ENCODE measurements around the gene OR52E4. TPM values are rescaled to one million over a fixed set of nuclear protein-coding genes. Genes with fewer than 3 reads are reported as not detected.

The OR52E4 gene
- total and polyA plus RNA-seq, 3 experiments from 2014 or later = not detected

DNA sequence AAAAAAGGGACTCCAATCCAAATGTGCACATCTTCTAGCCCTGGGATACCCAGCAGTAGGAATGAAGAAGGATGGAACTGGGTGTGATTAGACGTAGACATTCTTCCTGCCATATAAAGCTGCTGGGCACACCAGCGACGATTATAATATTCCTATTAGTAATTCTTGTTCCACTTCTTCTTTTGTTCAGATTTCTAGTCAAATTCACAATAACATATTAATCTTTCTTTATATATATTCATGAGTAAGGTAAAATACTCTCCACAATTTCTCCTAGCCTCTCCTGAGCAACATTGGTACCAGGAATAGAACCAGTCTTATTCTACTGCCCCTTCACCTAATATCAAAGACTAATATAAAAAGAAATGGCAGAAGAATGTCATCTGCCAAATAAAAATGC is 22.8 kb upstream of the OR52E4 start, which contains the start of gene OR52E8:
OR52E8 (minus strand) TSS at position 101 of the 400 bp plus-strand sequence; CDS start at position 101, 0 bp downstream.
- Mint-ChIP-seq H3K4me3 (no peak within 1 kb of the TSS), H3K27ac (no peak within 1 kb of the TSS), H3K9me3 (peaks cover 0 to 3% (median 0%) of the 10 kb centered on the region in 5 donors), H3K36me3 (no peaks in the 10 kb centered on the region), H3K27me3 (peaks cover 9 to 43% of the 10 kb centered on the region in 2 donors), H3K4me1 (no peaks in the 10 kb centered on the region)
- Histone ChIP-seq H3K27me3 (ENCODE audit: insufficient read depth, low read length, poor library complexity, severe bottlenecking) (no peaks in the 10 kb centered on the region), H3K36me3 (ENCODE audit: insufficient read depth, low read length) (no peaks in the 10 kb centered on the region), H3K27ac (ENCODE audit: low read depth, low read length) (no peak within 1 kb of the TSS), H3K4me3 (ENCODE audit: low read length) (no peak within 1 kb of the TSS), H3K4me1 (ENCODE audit: insufficient read depth, low read length) (no peaks in the 10 kb centered on the region), H3K9me3 (ENCODE audit: low read length) (no peaks in the 10 kb centered on the region)
- CTCF ChIA-PET = no interaction called here
- no peak for DNase-seq
- POLR2A ChIA-PET = no interaction called here

- DNase-seq = no peak
- Histone ChIP-seq H3K9me3 (ENCODE audit: low read length) (no peaks in the 10 kb centered on the region), H3K4me3 (ENCODE audit: low read length) (no peak overlapping the region), H3K4me1 (ENCODE audit: insufficient read depth, low read length) (no peaks in the 10 kb centered on the region), H3K27ac (ENCODE audit: low read depth, low read length) (no peak overlapping the region), H3K36me3 (ENCODE audit: insufficient read depth, low read length) (no peaks in the 10 kb centered on the region), H3K27me3 (ENCODE audit: insufficient read depth, low read length, poor library complexity, severe bottlenecking) (no peaks in the 10 kb centered on the region)
- no peak overlapping the region for H3K4me3 Mint-ChIP-seq
- ChIA-PET CTCF (no interaction called here), POLR2A (no interaction called here)
- H3K9me3 Mint-ChIP-seq = peaks cover 0 to 6% (median 2%) of the 10 kb centered on the region in 5 donors
- H3K4me1 Mint-ChIP-seq = no peaks in the 10 kb centered on the region
- no peaks in the 10 kb centered on the region for H3K36me3 Mint-ChIP-seq
- no peak overlapping the region for H3K27ac Mint-ChIP-seq
- peaks cover 4 to 27% of the 10 kb centered on the region in 2 donors for H3K27me3 Mint-ChIP-seq
Measured at GRCh38 chr11:5865826-5866225, 14.6 kb upstream of the OR52E4 start.

GRCh38 chr11:5878564-5878963 is 1.9 kb upstream of the OR52E4 start:
- peak overlapping the region in 1 of 8 donors; percentile 15 for H3K27ac Mint-ChIP-seq
- H3K9me3 ChIP-seq (ENCODE audit: low read length) = no peaks in the 10 kb centered on the region
- H3K27ac ChIP-seq (ENCODE audit: low read depth, low read length) = no peak overlapping the region
- H3K4me1 ChIP-seq (ENCODE audit: insufficient read depth, low read length) = no peaks in the 10 kb centered on the region
- no peak for DNase-seq
- no peaks in the 10 kb centered on the region for H3K36me3 ChIP-seq (ENCODE audit: insufficient read depth, low read length)
- no peaks in the 10 kb centered on the region for H3K36me3 Mint-ChIP-seq
- ChIA-PET POLR2A (no interaction called here), CTCF (no interaction called here)
- no peaks in the 10 kb centered on the region for H3K9me3 Mint-ChIP-seq
- no peaks in the 10 kb centered on the region for H3K4me1 Mint-ChIP-seq
- no peak overlapping the region for H3K4me3 ChIP-seq (ENCODE audit: low read length)
- H3K27me3 ChIP-seq (ENCODE audit: insufficient read depth, low read length, poor library complexity, severe bottlenecking) = no peaks in the 10 kb centered on the region
- peaks cover 2 to 4% of the 10 kb centered on the region in 2 donors for H3K27me3 Mint-ChIP-seq
- H3K4me3 Mint-ChIP-seq = no peak overlapping the region

GRCh38 chr11:5881756-5882155 is 1.3 kb downstream of the OR52E4 start:
- no peak overlapping the region for H3K27ac ChIP-seq (ENCODE audit: low read depth, low read length)
- H3K36me3 Mint-ChIP-seq = no peaks in the 10 kb centered on the region
- no peaks in the 10 kb centered on the region for H3K4me1 Mint-ChIP-seq
- H3K9me3 ChIP-seq (ENCODE audit: low read length) = no peaks in the 10 kb centered on the region
- no peak overlapping the region for H3K4me3 ChIP-seq (ENCODE audit: low read length)
- H3K27ac Mint-ChIP-seq = no peak overlapping the region
- CTCF ChIA-PET = no interaction called here
- no peak overlapping the region for H3K4me3 Mint-ChIP-seq
- H3K27me3 Mint-ChIP-seq = peaks cover 6 to 10% of the 10 kb centered on the region in 2 donors
- no peaks in the 10 kb centered on the region for H3K4me1 ChIP-seq (ENCODE audit: insufficient read depth, low read length)
- no peaks in the 10 kb centered on the region for H3K27me3 ChIP-seq (ENCODE audit: insufficient read depth, low read length, poor library complexity, severe bottlenecking)
- no peaks in the 10 kb centered on the region for H3K36me3 ChIP-seq (ENCODE audit: insufficient read depth, low read length)
- DNase-seq = no peak
- POLR2A ChIA-PET = no interaction called here
- H3K9me3 Mint-ChIP-seq = no peaks in the 10 kb centered on the region

DNA sequence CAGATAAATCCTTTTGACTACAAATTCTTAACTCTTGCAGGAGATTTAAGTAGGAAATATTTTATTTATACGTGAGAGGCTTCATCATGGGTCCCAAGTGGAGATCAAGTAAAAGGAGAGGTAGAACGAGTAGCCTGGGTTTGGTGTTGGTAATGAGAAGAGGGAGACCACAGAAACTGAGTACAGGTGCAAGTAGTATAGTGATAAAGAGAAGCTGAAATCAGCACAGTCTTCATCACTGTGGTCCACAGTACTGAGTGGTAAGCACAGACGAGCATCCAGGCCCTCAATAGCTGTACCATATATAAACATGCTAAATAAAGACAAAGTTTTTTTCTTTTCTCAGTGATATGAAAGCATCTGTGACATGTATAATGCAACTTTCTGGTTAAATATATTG is 6.7 kb downstream of the OR52E4 start:
- POLR2A ChIA-PET = no interaction called here
- Mint-ChIP-seq H3K9me3 (no peaks in the 10 kb centered on the region), H3K4me1 (no peaks in the 10 kb centered on the region), H3K27me3 (peaks cover 10 to 22% of the 10 kb centered on the region in 2 donors), H3K4me3 (no peak overlapping the region), H3K27ac (no peak overlapping the region), H3K36me3 (no peaks in the 10 kb centered on the region)
- CTCF ChIA-PET = no interaction called here
- Histone ChIP-seq H3K27me3 (ENCODE audit: insufficient read depth, low read length, poor library complexity, severe bottlenecking) (no peaks in the 10 kb centered on the region), H3K4me3 (ENCODE audit: low read length) (no peak overlapping the region), H3K36me3 (ENCODE audit: insufficient read depth, low read length) (no peaks in the 10 kb centered on the region), H3K4me1 (ENCODE audit: insufficient read depth, low read length) (no peaks in the 10 kb centered on the region), H3K9me3 (ENCODE audit: low read length) (no peaks in the 10 kb centered on the region), H3K27ac (ENCODE audit: low read depth, low read length) (no peak overlapping the region)
- DNase-seq = no peak

DNA sequence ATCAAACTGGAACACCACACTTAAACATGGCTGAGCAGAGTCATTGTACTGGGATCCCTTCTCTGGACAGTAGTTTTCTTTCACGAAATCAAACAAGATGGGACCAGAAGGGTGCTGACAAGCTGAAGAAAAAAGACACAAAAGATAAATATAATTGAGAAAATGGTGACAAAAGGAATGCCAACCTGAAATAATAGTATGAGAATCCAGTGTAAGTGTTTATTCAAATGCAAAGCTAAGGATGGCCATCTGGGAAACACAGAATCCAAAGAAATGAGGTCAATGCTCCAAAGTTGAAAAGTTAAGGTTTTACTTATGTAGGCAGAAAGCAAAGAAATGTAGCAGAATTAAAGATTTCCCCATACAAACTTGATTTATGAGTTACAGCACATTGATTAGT is 7.2 kb downstream of the OR52E4 start:
- DNase-seq = no peak
- no peak overlapping the region for H3K4me3 ChIP-seq (ENCODE audit: low read length)
- Mint-ChIP-seq H3K4me1 (no peaks in the 10 kb centered on the region), H3K9me3 (no peaks in the 10 kb centered on the region), H3K27ac (no peak overlapping the region), H3K4me3 (no peak overlapping the region), H3K36me3 (no peaks in the 10 kb centered on the region), H3K27me3 (peaks cover 10 to 22% of the 10 kb centered on the region in 2 donors)
- H3K4me1 ChIP-seq (ENCODE audit: insufficient read depth, low read length) = no peaks in the 10 kb centered on the region
- H3K36me3 ChIP-seq (ENCODE audit: insufficient read depth, low read length) = no peaks in the 10 kb centered on the region
- H3K9me3 ChIP-seq (ENCODE audit: low read length) = no peaks in the 10 kb centered on the region
- ChIA-PET CTCF (no interaction called here), POLR2A (no interaction called here)
- H3K27me3 ChIP-seq (ENCODE audit: insufficient read depth, low read length, poor library complexity, severe bottlenecking) = no peaks in the 10 kb centered on the region
- H3K27ac ChIP-seq (ENCODE audit: low read depth, low read length) = no peak overlapping the region

- Histone ChIP-seq H3K36me3 (ENCODE audit: insufficient read depth, low read length) (no peaks in the 10 kb centered on the region), H3K9me3 (ENCODE audit: low read length) (no peaks in the 10 kb centered on the region), H3K4me3 (ENCODE audit: low read length) (no peak overlapping the region), H3K27ac (ENCODE audit: low read depth, low read length) (no peak overlapping the region), H3K27me3 (ENCODE audit: insufficient read depth, low read length, poor library complexity, severe bottlenecking) (no peaks in the 10 kb centered on the region), H3K4me1 (ENCODE audit: insufficient read depth, low read length) (no peaks in the 10 kb centered on the region)
- Mint-ChIP-seq H3K36me3 (no peaks in the 10 kb centered on the region), H3K4me3 (no peak overlapping the region), H3K4me1 (no peaks in the 10 kb centered on the region), H3K9me3 (no peaks in the 10 kb centered on the region), H3K27ac (no peak overlapping the region), H3K27me3 (peaks cover 0 to 20% of the 10 kb centered on the region in 2 donors)
- peak in 1 of 5 donors; percentile 3 for DNase-seq
- CTCF ChIA-PET = interaction anchor here (0.6 to 1.5 kb wide), 2 partner anchors 290 to 562 kb away, joined by 3 read pairs; no protein-coding TSS in a partner anchor
- POLR2A ChIA-PET = no interaction called here
Measured at GRCh38 chr11:5891216-5891800, 10.9 kb downstream of the OR52E4 start.

DNA sequence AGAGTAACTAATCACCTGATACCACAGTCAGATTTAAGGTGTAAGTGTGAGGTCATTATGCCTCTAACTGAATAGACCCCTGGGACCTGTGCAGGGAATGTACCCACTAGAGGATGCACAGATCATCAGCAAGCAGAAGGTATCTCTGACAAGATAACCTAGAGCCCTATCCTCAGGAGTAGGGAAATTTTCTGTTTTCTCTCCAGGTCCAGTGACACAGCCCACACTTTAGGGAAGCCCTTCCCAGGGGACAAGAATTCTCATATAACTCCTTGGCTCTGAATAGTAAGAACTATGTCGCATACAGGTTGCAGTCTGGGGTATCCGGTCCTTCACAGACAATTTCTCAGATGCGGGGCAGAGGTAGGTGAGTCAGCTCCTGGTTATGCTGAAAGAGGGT is 12.5 kb downstream of the OR52E4 start, which contains the start of gene OR52E5:
OR52E5 (plus strand) TSS at position 301 of the 400 bp plus-strand sequence. CDS start 7,569 bp downstream, outside the sequence.
- no peak for DNase-seq
- Histone ChIP-seq H3K36me3 (ENCODE audit: insufficient read depth, low read length) (no peaks in the 10 kb centered on the region), H3K4me1 (ENCODE audit: insufficient read depth, low read length) (no peaks in the 10 kb centered on the region), H3K27me3 (ENCODE audit: insufficient read depth, low read length, poor library complexity, severe bottlenecking) (no peaks in the 10 kb centered on the region), H3K4me3 (ENCODE audit: low read length) (no peak within 1 kb of the TSS), H3K27ac (ENCODE audit: low read depth, low read length) (no peak within 1 kb of the TSS), H3K9me3 (ENCODE audit: low read length) (no peaks in the 10 kb centered on the region)
- H3K4me3 Mint-ChIP-seq = no peak within 1 kb of the TSS
- H3K9me3 Mint-ChIP-seq = no peaks in the 10 kb centered on the region
- H3K4me1 Mint-ChIP-seq = no peaks in the 10 kb centered on the region
- H3K27ac Mint-ChIP-seq = no peak within 1 kb of the TSS
- CTCF ChIA-PET = no interaction called here
- POLR2A ChIA-PET = no interaction called here
- no peaks in the 10 kb centered on the region for H3K36me3 Mint-ChIP-seq
- peaks cover 0 to 13% of the 10 kb centered on the region in 2 donors for H3K27me3 Mint-ChIP-seq

Measured in CD8-positive, alpha-beta memory T cell (primary cell).